Islet precursor cell (in vitro differentiated cells): ENCODE results near the gene KCNIP4.

ENCODE experiments used
- DNase-seq: peaks from one replicate; pipeline ENCODE4 v3.0.0-alpha.2; 2018

KCNIP4 gene

DNA sequence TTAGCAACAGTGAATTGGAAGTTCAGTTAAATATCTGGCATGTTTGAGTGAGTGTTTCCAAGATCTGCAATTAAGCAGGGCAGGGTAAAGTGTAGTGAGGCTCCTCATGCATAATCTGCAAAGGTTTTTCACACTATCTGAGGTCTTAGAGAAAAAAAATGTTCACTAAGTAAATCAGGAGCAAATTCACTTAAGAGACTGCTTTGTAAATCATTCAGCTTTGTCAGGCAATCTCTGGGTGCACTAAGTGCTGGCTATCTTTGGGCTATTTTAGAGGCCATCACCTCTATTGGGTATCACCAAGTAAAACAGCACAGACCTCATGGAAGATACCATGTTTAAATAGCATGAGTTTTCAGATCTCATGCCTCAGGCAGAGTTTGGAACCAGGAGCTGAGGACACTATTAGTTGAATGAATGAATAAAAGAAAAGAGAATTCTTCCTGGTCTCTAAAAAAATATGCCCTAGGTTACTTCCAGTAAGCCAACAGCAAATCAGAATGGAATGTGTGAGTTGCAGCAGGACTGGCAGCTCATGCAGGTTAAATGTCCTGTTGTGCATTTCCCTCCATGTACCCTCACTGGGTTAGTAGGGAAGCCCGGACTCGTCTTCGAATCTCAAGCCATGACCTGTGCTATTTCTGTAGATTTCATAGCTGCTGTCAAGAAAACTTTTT is 195.3 kb downstream of the KCNIP4 start:
- no peak for DNase-seq

DNA sequence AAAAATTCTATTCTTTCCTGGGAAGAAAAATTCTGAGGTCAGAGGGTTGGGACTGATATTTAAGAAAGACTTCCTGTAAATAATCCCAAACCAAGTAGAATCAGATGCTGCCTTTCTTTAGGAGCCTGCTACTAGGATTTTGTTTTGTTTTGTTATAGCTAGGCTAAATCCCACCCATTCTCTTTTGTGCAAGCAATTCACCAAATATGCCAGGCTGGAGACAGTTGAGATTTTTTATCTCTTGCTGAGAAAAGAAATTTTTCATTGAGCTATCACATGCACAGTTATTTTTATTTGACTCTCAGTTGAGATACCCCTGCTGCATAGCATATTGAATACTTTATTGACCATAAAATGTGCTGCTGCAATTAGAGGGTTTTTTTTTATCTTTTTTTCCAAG is 196.0 kb downstream of the KCNIP4 start:
- no peak for DNase-seq

DNA sequence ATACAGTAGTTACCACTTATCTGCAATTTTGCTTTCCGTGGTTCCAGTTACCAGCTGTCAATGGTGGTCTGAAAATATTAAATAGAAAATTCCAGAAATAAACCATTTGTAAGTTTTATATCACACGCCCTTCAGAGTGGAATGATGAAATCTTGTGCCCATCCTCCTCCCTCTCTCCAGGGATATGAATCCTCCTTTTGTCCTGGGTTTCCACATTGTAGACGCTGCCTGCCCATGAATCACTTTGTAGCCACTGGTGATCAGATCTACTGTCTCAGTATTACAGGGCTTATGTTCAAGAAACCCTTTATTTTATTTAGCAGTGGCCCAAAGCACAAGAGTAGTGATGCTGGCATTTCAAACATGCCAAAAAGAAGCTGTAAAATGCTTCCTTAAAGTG is 198.6 kb downstream of the KCNIP4 start:
- no peak for DNase-seq

DNA sequence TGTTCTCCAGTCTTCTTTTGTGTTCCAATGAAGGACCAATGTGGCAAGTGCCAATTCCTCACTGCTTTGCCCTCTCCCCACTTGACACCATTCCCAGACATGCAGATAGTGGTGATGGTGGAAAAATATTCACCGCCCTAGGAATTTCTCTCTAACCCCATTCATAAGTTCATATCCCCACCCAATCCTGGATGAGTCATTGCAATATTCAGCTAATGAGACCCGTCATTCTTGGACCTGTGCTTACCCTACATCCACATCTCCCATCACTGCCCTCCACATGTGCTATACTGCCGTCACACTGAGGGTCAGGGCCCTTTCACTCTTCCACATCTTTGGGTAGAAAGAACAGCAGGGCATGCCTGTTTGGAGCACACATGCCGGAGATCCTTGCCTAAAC is 199.2 kb downstream of the KCNIP4 start:
- DNase-seq: no peak

DNA sequence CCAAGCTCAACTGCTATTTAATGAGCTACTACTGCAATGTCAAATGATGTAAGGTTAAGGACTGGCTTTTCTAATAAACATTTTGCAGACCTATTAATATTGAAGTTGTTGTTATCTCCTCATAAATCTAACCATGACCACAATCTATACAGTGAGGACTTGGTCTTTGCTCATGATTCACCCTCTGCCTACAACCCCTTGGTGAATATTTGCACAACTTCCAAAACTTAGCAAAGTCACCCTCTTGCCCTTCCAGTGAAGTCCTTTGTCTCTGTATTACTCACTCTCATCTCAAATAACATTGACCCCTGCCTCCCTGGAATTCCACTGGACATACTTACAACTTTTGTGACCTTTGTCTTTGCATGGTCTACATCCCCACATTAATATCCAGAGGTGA is 204.5 kb downstream of the KCNIP4 start:
- no peak for DNase-seq

DNA sequence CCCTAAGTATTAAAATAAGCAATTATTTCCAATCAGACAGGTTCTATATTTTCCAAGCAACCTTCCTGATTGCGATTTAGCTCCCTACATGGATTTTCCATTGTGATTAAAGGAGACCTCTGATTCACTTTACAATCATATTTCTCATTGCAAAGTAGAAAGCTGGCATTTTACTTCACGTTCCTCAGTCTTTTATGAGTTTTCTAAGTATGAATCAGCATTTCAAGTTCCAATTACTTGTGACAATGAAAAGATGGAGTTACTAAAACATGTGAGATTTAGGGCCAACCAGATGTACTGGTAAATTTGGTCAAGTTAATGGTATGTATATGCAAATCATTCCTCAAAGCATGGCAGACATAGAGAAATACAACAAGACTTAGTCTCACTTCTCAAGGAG is 206.2 kb downstream of the KCNIP4 start:
- DNase-seq: no peak

DNA sequence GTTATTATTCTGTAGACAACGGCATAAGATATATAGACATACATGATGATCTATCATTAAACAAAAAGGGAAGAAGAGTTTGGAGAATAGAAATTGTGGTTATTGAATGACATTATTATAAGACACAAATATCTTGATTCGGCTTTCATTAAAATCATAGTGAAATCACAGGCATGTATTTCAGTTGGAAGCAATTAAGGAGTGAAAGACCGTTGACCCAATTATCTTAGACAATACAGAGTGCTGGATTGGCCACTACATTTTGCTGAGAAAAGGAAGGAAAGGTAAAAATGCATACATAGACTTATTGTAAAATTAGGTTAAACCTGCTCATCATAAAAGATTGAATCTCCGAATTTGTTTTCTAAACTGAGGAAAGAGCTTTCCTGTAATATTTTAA is 209.8 kb downstream of the KCNIP4 start:
- no peak for DNase-seq

DNA sequence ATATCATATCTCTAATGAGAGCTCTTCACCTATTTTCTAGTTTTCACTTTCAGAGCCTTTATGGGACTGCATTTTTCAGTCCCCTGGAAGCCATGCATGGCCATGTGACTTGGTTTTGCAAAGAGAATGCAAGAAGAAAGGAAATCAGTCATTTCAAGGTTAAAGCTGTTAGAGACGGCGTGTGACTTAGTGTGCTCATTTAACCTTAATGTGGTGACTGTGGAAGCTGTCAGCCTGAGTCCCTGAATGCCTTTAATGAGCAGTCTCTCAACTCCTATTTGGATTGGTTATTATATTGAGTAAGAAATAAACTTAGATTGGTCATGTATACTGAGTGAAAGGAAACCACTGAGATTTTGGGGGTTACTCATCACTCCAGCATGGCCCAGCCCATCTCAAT is 212.7 kb downstream of the KCNIP4 start:
- DNase-seq: no peak

DNA sequence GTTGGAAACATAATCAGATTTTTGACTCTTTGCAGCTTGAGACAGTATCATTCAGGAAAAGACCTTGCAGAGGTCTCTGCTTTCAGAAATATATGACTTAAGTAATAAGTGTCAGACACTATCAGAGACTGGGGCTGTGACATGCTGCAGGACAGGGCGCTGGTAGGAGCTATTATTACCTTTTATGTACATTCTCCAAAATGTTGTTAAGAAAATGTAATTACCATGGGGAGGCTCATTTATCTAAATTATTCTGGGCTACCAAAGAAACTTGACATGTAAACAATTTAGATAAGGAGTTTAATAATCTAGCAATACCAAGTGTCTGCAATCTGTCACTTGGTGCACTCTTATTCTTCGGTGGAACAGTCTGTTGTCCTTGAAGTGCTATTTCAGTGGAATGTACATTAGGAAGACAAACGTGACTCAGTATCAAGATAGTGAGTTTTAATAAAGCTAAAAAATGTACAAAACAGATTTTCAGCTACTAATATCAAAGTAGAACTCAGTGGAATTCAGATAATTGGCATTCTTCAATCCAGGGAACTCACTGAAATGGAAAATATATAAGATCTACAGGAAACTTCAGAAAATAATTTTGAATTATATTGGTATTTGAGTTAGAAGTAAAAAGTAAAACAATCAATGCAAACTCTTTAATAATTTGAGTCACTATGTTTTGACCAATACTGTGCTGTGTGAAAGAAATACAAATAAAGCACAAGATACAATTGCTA is 214.5 kb downstream of the KCNIP4 start:
- no peak for DNase-seq

DNA sequence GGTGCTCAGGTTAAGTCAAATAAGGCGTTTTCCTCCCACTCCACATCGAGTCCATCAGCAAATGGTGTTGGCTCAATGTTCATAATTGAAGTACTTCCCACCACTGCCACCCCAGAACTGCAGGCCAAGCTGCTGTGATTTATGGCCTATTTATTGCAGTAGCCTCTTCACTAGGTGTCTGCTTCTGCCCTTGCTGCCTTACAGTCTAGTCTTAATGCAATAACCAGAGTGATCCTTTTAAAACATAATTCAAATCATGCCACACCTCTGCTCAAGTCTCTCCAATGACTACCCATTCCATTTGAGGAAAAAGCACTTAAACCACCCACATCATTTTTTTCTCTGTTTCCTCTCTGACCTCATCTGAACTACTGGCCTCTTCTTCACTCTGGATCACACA is 220.3 kb downstream of the KCNIP4 start:
- no peak for DNase-seq

DNA sequence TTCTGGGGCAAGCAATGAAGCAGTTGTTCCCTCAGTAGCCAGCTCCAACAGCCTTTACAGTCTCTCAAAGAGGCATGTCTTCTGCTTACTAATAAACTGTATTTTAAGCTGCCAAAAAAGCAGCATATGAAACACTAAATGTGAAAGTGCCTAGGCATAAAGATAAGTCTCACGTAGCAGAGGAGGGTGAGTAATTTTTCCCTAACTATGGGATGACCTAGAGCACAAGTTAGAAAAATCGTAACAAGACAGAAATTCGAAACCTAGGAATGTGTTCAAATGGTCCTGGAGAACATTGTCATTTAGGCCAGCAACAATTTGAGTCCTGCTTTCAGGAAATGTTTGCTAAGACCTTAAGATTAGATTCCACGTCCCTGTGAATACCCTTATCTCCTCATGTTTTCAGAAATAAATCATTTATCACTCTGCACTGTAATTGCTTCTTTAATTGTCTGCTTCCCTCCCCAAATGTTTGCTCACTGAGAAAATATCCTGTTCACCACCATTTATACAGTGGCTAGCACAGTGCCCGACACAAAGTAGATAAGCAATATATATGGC is 222.2 kb downstream of the KCNIP4 start:
- no peak for DNase-seq

DNA sequence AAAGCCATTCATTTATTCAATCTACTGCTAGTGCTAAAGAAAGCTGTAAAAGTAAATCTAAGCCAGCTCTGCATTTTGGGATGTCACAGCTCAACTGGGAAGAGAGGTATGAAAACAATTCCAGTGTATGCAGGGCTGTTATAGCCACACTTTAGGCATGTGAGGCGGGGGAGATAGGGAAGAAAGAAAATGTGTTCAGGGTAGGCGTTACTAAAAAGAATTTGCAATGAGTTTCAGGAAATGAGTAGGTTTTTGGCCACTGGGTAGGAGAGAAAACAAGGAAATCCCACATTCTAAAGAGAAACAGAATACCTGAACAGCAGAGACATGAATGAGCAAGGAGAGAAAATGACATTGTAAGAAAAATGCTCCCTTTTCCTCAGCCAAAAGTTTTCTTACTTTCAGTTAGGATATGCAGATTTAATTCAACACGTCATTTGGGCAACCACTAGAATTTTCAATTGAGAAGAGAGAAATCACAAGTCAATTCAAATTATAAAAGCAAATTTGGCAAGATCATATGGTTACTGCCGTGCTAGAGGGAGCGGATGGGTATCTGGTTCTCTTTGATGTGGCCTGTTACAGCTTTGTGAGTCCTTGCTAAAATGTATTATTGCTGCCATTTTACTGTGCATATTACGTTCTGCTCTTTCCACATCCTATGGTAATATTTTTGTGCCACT is 226.3 kb downstream of the KCNIP4 start:
- DNase-seq: no peak

DNA sequence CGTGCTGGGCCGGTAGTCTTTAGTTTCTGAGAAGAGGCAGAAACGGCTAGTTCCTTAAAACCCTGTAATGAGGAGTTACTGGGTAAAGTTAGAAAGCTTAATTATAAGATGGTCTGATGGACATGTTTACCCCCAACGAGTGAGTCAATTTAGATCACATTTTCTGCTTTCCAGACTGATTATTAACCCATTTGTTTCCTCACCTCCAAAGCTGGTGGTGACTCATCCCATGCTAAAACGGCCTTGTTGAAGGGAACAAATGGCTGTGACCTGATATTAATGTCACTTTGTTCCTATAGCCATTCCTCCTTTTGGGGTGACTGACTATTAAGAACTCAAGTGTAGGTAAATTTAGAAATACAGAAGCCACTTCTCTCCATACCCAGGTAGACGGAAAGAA is 232.0 kb downstream of the KCNIP4 start:
- no peak for DNase-seq

DNA sequence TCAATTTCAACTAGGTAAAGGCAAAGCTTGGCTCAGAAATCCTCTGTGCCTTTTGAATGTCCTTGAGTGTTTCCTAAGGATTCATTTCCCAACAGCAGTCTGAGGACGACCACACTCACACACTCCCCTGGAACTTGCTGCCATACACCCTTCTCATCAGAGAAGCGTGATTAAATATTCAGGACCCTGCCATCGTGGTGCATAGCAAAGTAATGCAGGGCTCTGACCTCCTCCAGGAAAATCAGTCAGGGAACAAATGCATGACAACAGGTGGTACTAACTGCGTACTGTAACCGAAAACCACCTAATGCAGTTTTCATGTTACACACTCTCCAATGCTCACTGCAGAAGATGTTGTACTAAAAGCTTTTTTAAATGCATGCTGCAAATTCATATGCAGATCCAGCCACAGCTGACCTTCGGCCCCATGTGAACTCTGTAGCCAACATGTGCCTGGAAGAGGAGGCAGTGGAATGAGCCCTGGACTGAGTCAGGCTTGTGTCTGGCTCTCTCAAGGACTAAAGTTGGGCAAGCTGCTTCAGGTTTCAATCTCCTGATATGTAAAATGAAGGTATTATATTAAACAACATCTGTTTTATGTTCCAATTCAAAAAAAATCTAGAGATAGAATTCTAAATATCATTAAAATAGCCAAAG is 238.3 kb downstream of the KCNIP4 start:
- peak; percentile 54 for DNase-seq

DNA sequence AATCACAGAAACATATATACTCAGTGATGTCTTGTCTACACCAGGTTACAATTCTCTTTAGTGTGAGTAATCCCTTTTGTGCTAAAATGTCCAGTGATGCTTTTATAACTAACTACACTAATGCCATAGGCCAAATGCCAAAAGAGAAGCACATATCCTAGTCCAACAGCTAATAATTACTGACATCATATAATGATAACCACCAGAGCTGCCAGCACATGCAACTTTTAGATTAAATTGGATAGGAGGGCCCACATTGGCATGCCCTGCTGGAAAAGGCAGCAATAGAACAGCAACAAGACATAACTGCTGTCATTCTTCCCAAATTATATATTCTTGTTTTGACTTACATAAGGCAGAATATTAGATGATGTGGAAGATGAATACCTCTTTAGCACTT is 238.8 kb downstream of the KCNIP4 start:
- DNase-seq: no peak

DNA sequence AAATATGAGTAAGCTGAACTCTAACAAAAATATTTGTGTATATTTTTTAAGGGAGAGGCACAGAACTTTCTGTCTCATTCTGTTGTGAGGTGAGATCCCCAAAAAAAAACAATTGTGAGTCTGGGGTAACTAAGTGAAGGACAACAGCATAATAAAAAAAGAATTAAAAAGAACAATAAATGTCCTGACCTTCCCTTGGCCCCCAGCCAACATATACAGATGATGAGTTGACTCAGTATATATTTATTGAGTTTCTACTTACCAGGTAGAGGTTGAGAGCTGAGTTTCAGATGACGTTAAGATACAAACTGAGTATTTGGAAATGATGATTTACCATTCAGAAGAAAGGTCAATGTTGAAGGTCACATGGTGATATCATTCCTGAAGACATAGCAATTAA is 239.5 kb downstream of the KCNIP4 start:
- DNase-seq: no peak

DNA sequence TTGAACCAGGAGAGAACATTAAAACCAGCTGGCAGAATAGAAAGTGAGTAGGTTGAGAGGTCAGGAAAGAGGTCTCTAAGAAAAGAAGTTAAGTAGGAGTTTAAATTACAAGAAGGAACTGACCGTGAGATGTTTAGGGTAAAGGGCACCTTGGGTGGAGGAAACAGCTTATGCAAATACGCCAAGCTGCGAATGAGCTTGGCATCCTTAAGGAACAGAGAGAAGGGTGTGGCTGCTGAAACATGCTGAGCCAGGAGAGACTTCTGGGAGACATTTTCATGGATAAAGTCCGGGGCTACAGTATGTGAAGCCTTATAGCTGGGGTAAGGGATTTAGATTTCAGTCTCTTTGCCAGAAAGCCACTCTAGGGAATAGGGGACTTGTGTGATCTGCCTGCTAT is 249.1 kb downstream of the KCNIP4 start:
- DNase-seq: no peak

DNA sequence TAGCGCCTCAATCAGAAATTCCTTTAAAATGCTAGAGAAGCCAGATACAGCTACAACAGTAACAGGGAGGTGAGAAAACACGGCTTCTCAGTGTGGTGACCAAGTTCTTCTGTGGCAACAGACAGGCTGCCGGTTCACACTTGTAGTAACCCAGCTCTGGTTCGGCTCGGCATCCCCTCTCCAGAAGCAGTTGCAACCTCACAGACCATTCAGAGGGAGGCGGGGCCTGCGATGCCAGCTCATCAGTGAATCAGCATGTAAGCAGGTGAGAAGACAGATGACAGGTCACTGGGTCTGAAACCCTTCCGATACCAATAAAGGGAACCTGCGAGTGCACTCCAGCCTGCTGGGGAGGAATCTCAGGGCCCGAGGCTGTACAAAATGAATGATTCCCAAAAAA is 251.0 kb downstream of the KCNIP4 start:
- DNase-seq: peak; percentile 98

DNA sequence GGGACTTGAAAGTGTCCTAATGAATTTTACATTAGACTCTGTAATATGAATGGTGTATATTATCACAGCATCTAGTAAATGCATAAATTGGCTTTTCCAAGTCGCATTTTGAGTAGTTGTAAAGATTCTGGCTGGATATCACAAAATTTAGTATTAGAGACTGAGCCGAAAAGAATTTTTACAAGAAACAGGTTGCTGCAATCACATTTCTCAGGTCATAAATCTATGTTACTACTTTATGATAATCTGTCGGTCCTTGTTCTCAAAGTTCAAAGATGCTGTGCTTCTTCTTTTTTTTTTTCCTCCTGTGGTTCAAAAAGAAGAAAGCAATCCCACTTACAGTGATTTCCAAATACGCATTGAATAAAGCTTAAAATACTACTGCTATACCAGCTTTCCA is 253.4 kb downstream of the KCNIP4 start:
- DNase-seq: no peak

DNA sequence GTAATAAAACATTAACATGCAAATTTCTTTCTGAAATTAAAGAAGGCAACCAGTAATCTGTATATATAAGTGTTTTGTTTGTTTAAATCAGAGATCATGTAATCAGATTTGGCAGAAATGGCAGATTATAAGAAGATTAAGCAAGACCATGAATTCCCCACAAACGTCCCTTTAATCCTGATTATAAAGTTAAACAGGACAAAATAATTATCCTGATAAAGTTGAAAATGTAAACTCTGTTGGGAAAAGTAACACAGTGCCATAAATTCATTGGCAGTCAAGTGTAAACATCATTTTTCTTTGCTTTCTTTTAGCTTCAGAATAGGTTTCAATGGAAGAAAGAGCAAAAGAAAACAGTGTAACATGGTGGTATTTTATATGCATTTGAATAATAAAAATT is 256.3 kb downstream of the KCNIP4 start:
- DNase-seq: no peak

DNA sequence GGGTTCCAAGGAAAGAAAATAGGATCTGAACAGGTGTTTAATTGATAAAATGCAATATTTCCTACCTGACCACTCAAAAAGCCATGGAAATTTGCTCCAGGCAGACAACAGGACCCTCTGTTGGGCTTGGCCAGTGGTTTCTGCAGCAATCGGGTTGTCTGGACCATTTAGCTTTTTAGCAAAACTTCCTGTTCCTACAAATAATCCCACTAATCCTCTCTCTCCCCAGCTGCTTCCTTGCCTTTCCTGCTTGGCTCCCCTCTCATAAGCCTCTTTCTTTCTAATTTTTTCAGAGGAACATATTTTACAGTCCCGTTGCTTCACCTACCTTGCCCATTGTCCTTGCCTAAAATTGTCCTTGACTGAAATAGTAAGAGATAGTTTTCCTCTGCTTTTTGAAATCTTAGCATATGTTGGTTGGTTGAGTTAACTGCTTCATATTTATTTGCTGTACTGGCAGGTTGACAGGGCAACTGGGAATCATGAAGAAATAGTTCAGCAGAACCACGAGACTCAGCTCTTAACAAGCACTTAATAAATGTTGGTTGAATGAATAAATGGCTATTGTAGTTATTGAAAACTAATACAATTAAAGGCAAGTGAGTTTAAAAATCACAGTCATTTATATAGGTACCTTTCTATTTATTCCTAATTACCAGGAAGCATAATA is 259.8 kb downstream of the KCNIP4 start:
- DNase-seq: no peak

DNA sequence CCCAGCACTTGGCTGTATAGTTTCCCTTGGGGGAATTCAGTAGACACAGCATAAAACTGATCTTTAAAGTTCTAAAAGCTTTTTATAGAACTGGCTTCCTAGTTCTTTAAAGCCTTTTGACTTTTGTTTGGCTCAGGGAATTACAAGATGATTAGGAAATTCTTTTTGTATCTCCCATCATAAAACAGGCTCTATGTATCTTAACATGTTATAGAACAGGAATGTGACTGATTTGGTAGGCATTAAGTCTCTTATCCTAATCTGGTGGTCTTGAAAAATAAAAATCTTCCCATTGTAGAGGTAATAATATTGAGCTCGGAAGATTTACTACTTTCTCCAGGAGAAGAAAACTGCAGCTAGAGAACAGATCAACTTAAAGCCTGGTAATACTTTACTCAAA is 262.7 kb downstream of the KCNIP4 start:
- DNase-seq: no peak

DNA sequence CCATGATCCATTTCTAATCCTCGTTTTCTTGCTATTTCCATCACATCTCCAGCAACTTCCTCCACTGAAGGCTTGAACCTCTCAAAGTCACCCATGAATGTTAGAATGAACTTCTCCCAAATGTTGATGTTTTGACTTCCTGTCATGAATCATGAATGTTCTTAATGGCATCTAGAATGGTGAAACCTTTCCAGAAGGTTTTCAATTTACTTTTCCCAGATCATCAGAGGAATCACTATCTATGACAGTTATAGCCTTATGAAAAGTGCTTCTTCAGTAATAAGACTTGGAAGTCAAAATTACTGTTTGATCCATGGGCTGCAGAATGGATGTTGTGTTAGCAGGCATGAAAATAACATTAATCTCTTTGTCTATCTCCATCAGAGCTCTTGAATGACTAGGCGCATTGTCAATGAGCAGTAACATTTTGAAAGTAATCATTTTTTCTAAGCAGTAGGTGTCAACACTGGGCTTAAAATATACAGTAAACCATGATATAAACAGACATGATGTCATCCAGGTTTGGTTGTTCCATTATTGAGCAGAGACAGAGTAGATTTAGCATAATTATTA is 268.2 kb downstream of the KCNIP4 start:
- no peak for DNase-seq
